Hematopoietic multipotent progenitor cell treated with erythropoietin and hydrocortisone succinate and interleukin-3 and kit ligand, for 4 days (in vitro differentiated cells): ENCODE measurements around the gene HNF1B.

ENCODE experiments used
- DNase-seq: peaks from one replicate; pipeline ENCODE4 v3.0.0-alpha.2; 2015

Gene HNF1B

GRCh38 chr17:37732316-37732715 is 12.5 kb downstream of the HNF1B start:
- no peak for DNase-seq

- DNase-seq = no peak
Measured at GRCh38 chr17:37731056-37731455, 13.8 kb downstream of the HNF1B start.

GRCh38 chr17:37729905-37730304 is 15.0 kb downstream of the HNF1B start:
- no peak for DNase-seq

GRCh38 chr17:37726891-37727675 is 17.8 kb downstream of the HNF1B start:
- DNase-seq = no peak

- DNase-seq = no peak
Measured at GRCh38 chr17:37726248-37726647, 18.6 kb downstream of the HNF1B start.

GRCh38 chr17:37725601-37726146 is 19.2 kb downstream of the HNF1B start:
- DNase-seq = no peak

GRCh38 chr17:37725021-37725595 is 19.8 kb downstream of the HNF1B start:
- peak; percentile 84 for DNase-seq

- no peak for DNase-seq
Measured at GRCh38 chr17:37720989-37721388, 23.9 kb downstream of the HNF1B start.

GRCh38 chr17:37719866-37720265 is 25.0 kb downstream of the HNF1B start:
- DNase-seq = no peak

- DNase-seq = no peak
Measured at GRCh38 chr17:37718324-37719048, 26.4 kb downstream of the HNF1B start.

- DNase-seq = no peak
Measured at GRCh38 chr17:37717627-37718323, 27.1 kb downstream of the HNF1B start.

GRCh38 chr17:37714897-37715296 is 30.0 kb downstream of the HNF1B start:
- DNase-seq = no peak

GRCh38 chr17:37713624-37714023 is 31.2 kb downstream of the HNF1B start:
- no peak for DNase-seq

- no peak for DNase-seq
Measured at GRCh38 chr17:37713028-37713431, 31.8 kb downstream of the HNF1B start.

GRCh38 chr17:37711113-37711512 is 33.7 kb downstream of the HNF1B start:
- no peak for DNase-seq

- DNase-seq = peak; percentile 58
Measured at GRCh38 chr17:37710344-37710886, 34.4 kb downstream of the HNF1B start.

GRCh38 chr17:37708616-37709212 is 36.1 kb downstream of the HNF1B start:
- DNase-seq = no peak

GRCh38 chr17:37708008-37708615 is 36.7 kb downstream of the HNF1B start:
- DNase-seq = no peak

- DNase-seq = no peak
Measured at GRCh38 chr17:37706446-37706845, 38.4 kb downstream of the HNF1B start.

- no peak for DNase-seq
Measured at GRCh38 chr17:37702598-37702997, 42.3 kb downstream of the HNF1B start.

GRCh38 chr17:37701496-37701898 is 43.4 kb downstream of the HNF1B start:
- DNase-seq = peak; percentile 62

- DNase-seq = no peak
Measured at GRCh38 chr17:37700881-37701280, 44.0 kb downstream of the HNF1B start.
